ENCODE data around the gene DNAJB4.
"Not testable (repeated sequence)": the region's sequence is repeated elsewhere in the genome, so short reads cannot be mapped to it uniquely, and the experiment has no call there.

Gene DNAJB4

GRCh38 chr1:77991638-77992037 lies 13.1 kb upstream of the DNAJB4 start:
- no peak for DNase-seq

GRCh38 chr1:77994117-77994705 lies 10.5 kb upstream of the DNAJB4 start:
- no peak for DNase-seq

GRCh38 chr1:77996734-77997133 lies 8.0 kb upstream of the DNAJB4 start:
- no peak for DNase-seq

GRCh38 chr1:78000536-78000935 lies 4.2 kb upstream of the DNAJB4 start:
- DNase-seq: not testable (repeated sequence)

- DNase-seq: no peak
These were observed 1.5 kb upstream of the DNAJB4 start for GRCh38 chr1:78003070-78003746.

- DNase-seq: no peak
These were observed 639 bp upstream of the DNAJB4 start for GRCh38 chr1:78003882-78004718.

- no peak for DNase-seq
These were observed 646 bp downstream of the DNAJB4 start for GRCh38 chr1:78005448-78005722.

GRCh38 chr1:78005755-78006154 lies 1.0 kb downstream of the DNAJB4 start:
- DNase-seq: no peak

GRCh38 chr1:78006521-78006920 lies 1.8 kb downstream of the DNAJB4 start:
- no peak for DNase-seq

GRCh38 chr1:78007677-78008341 lies 3.1 kb downstream of the DNAJB4 start:
- DNase-seq: no peak

GRCh38 chr1:78009276-78009675 lies 4.5 kb downstream of the DNAJB4 start:
- no peak for DNase-seq

- no peak for DNase-seq
These were observed 5.1 kb downstream of the DNAJB4 start for GRCh38 chr1:78009836-78010235.

GRCh38 chr1:78011050-78011449 lies 6.3 kb downstream of the DNAJB4 start:
- no peak for DNase-seq

- DNase-seq: no peak
These were observed 10.4 kb downstream of the DNAJB4 start for GRCh38 chr1:78015148-78015547.

GRCh38 chr1:78019024-78019423 lies 14.3 kb downstream of the DNAJB4 start:
- no peak for DNase-seq

- not testable (repeated sequence) for DNase-seq
These were observed 16.4 kb downstream of the DNAJB4 start for GRCh38 chr1:78021134-78021533.

- no peak for DNase-seq
These were observed 25.1 kb downstream of the DNAJB4 start for GRCh38 chr1:78029793-78030192.

- DNase-seq: no peak
These were observed 28.5 kb downstream of the DNAJB4 start for GRCh38 chr1:78032996-78033796.

- DNase-seq: no peak
These were observed 29.0 kb downstream of the DNAJB4 start for GRCh38 chr1:78033797-78034172.

GRCh38 chr1:78035121-78035520 lies 30.4 kb downstream of the DNAJB4 start:
- DNase-seq: no peak

GRCh38 chr1:78036450-78036849 lies 31.7 kb downstream of the DNAJB4 start:
- no peak for DNase-seq

GRCh38 chr1:78038071-78038470 lies 33.3 kb downstream of the DNAJB4 start:
- peak; percentile 56 for DNase-seq

GRCh38 chr1:78038491-78038939 lies 33.8 kb downstream of the DNAJB4 start:
- DNase-seq: peak; percentile 84
